Muscle of leg (tissue), 11 donors: ENCODE results near the gene CUL1. TPM values are rescaled to one million over a fixed set of nuclear protein-coding genes. Genes with fewer than 3 reads are reported as not detected.
A peak's percentile ranks its signal among the peaks of the same experiment; 100 is the strongest.

Experiments used
- DNase-seq: peaks from one replicate; pipeline ENCODE4 v3.0.0; 2013
- H3K27ac ChIP-seq: one replicate; pipeline ENCODE4 v1.5.1; 2013; ENCODE audit warnings: mild to moderate bottlenecking, low read length, control low read depth
- H3K27me3 ChIP-seq: one replicate; pipeline ENCODE4 v1.6.1; 2013; ENCODE audit warnings: low read length; ENCODE audit not compliant: control insufficient read depth, insufficient read depth
- H3K36me3 ChIP-seq: one replicate; pipeline ENCODE4 v1.6.1; 2013; ENCODE audit warnings: low read length; ENCODE audit not compliant: control insufficient read depth, insufficient read depth
- H3K4me1 ChIP-seq: one replicate; pipeline ENCODE4 v1.6.1; 2013; ENCODE audit warnings: low read length; ENCODE audit not compliant: control insufficient read depth, insufficient read depth
- H3K4me3 ChIP-seq: one replicate; pipeline ENCODE4 v1.5.1; 2013; ENCODE audit warnings: low read length, control low read depth
- H3K9me3 ChIP-seq: replicated peaks from 2 replicates; pipeline ENCODE4 v1.6.1; 2013; ENCODE audit warnings: low read depth, low read length; ENCODE audit not compliant: control insufficient read depth
- WGBS: methylation state at CpG from one replicate; pipeline ENCODE4 v1.1.5; 2013; ENCODE audit warnings: missing lambda C conversion rate; ENCODE audit not compliant: insufficient coverage; 5-methylcytosine and 5-hydroxymethylcytosine counted together
- polyA plus RNA-seq, 8 donors: library from polyadenylated mRNA; unstranded; fragments of 120-200 nt; gene quantifications; one replicate each; pipeline versions ENCODE4 v1.2.1 to v1.2.3, GENCODE V29; 2013; ENCODE audit warnings: inconsistent platforms in 1 of 8, low replicate concordance in 1 of 8; ENCODE audit not compliant: insufficient read length in 8 of 8, insufficient read depth in 1 of 8
- total RNA-seq: library from RNA; stranded (reverse); fragments of 120-200 nt; gene quantifications from one replicate; pipeline ENCODE4 v1.2.4, GENCODE V29; 2013

The CUL1 gene
- total and polyA plus RNA-seq, 9 donors, result 34.0 to 51.8 (median 47.5) TPM

DNA sequence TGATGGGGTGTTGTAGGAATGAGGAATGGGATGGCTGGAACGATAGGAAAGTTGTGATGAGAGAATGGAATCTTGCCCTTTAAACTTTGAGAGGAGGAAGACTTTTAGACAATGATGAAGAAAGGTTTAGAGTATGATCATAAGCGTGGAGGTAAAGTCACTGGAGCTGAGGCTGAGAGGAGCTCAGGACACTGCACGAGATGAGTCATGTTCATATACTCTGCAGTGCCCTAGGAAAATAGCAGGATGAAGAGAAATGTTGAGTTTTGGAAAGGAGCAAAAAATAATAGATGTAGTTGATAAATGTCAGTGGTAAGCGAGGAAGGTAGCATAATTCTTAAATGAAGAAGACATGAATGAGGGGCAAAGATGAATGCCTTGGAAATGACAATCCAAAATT is 28.3 kb upstream of the CUL1 start:
- WGBS, result 69% methylated on average over 4 of the region's 4 CpGs
- no peak overlapping the region for H3K4me3 ChIP-seq
- no peaks in the 10 kb centered on the region for H3K4me1 ChIP-seq
- H3K27ac ChIP-seq, result no peak overlapping the region
- no peaks in the 10 kb centered on the region for H3K36me3 ChIP-seq
- peaks cover 2% of the 10 kb centered on the region for H3K9me3 ChIP-seq
- no peaks in the 10 kb centered on the region for H3K27me3 ChIP-seq
- no peak for DNase-seq

DNA sequence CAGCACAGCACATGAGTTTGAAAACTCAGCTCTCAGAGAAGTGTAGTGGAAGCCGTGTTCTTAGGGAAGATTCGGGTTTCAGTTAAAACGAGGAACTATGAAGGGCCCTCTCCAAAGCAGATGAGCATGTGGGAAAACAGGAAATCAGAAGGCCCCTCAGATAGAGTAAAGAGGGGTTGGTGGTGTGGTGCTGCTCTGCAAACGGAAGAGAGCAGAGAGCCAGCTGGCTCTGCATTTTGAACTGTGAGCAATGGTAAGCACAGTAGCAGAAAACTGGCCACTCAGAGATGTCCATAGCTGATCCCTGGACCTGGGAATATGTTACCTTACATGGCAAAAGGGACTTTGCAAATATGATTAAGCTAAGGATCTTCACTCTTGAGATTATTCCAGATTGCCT is 27.9 kb upstream of the CUL1 start:
- Histone ChIP-seq H3K27me3 (no peaks in the 10 kb centered on the region), H3K9me3 (peaks cover 4% of the 10 kb centered on the region), H3K36me3 (no peaks in the 10 kb centered on the region), H3K4me3 (no peak overlapping the region), H3K4me1 (no peaks in the 10 kb centered on the region), H3K27ac (no peak overlapping the region)
- WGBS, result 16% methylated on average over 4 of the region's 4 CpGs
- peak; percentile 35 for DNase-seq

DNA sequence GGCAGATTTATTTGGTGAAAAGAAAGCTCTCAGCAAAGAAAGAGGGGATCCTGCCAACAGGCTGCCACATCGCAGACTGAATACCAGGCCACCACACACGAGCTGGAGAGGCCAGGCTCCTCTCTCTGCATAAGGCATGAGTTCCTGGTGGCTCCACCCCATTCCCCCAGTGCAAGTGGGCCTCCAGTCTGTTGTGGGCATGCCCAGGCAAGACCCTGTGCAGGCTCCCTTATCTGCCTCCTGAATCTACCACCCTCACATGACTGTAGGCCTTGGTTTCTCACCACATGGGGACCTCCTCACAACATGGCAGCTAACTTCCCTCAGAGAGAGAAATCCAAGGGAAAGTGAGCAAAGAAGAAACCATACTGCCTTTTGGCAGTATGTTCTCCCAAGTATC is 26.7 kb upstream of the CUL1 start:
- DNase-seq, result no peak
- Histone ChIP-seq H3K27me3 (no peaks in the 10 kb centered on the region), H3K4me1 (no peaks in the 10 kb centered on the region), H3K36me3 (no peaks in the 10 kb centered on the region), H3K4me3 (no peak overlapping the region), H3K27ac (no peak overlapping the region), H3K9me3 (peaks cover 4% of the 10 kb centered on the region)
- 79% methylated on average over 2 of the region's 2 CpGs for WGBS

DNA sequence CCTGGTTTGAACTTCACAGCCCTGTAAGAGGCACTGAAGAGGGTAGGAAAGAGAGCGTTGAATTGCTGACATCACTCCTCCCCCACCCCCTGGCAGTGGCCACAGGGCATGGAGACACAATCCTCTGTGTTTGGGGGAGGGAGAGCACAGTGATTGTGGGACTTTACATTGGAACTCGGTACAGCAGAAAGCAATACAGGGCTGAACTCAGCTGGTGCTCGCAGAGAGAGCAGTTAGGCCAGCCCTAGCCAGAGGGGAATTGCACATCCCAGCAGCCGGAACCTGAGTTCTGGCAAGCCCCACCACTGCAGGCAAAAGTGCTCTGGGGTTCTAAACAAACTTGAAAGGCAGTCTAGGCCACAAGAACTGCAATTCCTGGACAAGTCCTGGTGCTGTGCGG is 24.0 kb upstream of the CUL1 start:
- no peak overlapping the region for H3K27ac ChIP-seq
- no peaks in the 10 kb centered on the region for H3K27me3 ChIP-seq
- H3K4me3 ChIP-seq, result no peak overlapping the region
- H3K36me3 ChIP-seq, result no peaks in the 10 kb centered on the region
- WGBS, result 88% methylated on average over 4 of the region's 5 CpGs
- H3K9me3 ChIP-seq, result peaks cover 4% of the 10 kb centered on the region
- no peaks in the 10 kb centered on the region for H3K4me1 ChIP-seq
- DNase-seq, result no peak

DNA sequence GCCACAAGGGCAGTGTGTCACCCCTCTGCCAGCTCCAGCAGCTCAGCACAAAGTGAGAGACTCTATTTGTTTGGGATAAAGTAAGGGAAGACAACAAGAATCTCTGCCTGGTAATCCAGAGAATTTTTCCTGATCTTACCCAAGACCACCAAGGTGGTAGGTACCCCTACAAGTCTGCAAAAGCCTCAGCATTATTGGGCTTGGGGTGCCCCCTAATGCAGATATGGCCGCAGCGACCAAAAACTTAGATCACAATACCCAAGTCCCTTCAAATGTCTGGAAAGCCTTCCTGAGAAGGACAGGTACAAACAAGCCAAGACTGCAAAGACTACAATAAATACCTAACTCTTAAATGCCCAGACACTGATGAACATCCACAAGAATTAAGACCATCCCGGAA is 22.4 kb upstream of the CUL1 start:
- no CpG with 5 or more reads among the region's 3 CpGs for WGBS
- H3K27me3 ChIP-seq, result no peaks in the 10 kb centered on the region
- DNase-seq, result no peak
- H3K27ac ChIP-seq, result no peak overlapping the region
- H3K36me3 ChIP-seq, result no peaks in the 10 kb centered on the region
- H3K9me3 ChIP-seq, result peaks cover 4% of the 10 kb centered on the region
- H3K4me1 ChIP-seq, result no peaks in the 10 kb centered on the region
- H3K4me3 ChIP-seq, result no peak overlapping the region

DNA sequence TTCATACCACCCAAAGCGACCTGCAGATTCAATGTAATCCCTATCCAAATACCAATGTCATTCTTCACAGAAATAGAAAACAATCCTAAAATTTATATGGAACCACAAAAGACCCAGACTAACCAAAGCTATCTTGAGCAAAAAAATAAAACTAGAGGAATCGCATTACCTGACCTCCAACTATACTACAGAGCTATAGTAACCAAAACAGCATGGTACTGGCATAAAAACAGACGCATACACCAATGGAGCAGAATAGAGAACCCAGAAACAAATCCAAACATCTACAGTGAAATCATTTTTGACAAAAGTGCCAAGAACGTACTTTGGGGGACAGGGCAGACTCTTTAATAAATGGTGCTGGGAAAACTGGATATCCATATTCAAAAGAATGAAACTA is 16.9 kb upstream of the CUL1 start:
- H3K4me1 ChIP-seq, result no peaks in the 10 kb centered on the region
- H3K9me3 ChIP-seq, result no peaks in the 10 kb centered on the region
- H3K27ac ChIP-seq, result no peak overlapping the region
- no peaks in the 10 kb centered on the region for H3K36me3 ChIP-seq
- no CpG with 5 or more reads among the region's 4 CpGs for WGBS
- H3K27me3 ChIP-seq, result no peaks in the 10 kb centered on the region
- DNase-seq, result no peak
- H3K4me3 ChIP-seq, result no peak overlapping the region

DNA sequence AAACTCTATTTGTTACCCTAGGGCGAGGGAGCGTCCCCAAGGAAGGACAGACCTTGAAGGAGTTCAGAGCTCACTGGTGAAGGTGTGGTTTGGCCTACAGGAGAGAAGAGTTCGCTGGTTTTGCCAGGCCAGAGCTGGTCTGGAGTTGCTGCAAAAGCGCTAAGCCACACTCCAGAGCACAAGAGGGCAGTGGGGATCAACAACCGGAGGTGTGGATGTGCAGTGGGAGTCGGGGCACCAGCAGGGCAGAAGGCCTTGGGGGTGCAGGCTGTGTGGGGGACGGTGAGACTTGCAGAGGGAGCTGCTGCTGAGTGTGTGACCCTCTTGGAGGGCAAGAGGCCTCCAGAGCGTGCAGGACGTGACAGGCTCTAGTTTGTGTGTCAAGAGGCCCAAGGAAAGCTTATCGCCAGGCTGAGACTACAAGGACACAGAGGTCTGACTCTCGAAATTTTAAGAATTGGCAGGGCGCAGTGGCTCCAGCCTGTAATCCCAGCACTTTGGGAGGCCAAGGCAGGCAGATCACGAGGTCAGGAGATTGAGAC is 14.3 kb upstream of the CUL1 start:
- 73% methylated on average over 13 of the region's 13 CpGs for WGBS
- H3K4me3 ChIP-seq, result no peak overlapping the region
- no peak overlapping the region for H3K27ac ChIP-seq
- no peak for DNase-seq
- H3K36me3 ChIP-seq, result no peaks in the 10 kb centered on the region
- no peaks in the 10 kb centered on the region for H3K9me3 ChIP-seq
- no peaks in the 10 kb centered on the region for H3K27me3 ChIP-seq
- no peaks in the 10 kb centered on the region for H3K4me1 ChIP-seq

DNA sequence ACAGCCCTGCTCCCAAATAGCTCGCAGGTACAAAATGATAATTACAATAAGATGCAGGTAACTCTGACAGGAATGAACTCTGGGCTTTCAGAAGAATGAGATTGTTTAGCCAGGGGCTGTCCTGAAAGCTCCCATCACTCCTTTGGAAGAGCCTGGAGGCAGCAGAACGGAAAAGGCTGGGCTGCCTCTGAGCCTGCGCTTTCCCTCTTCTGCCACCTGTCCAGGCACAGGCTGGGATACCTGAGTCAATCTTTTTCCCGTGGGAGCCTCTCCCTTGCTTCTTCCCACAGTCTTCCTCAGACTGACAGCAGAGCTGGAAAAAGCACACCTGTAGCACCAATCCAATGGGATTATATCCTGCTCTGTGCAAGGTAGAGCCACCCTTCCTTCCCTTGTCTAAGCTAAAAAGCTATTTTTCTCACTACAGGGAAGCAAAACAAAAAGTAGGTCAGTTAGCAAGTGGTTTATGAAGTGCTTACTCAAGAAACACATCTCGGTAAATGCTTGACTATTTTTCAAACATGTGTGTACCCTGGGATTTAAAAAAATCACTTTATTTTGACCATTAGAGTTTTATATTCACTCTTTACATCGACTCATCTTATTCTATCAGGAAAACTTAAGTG is 12.3 kb upstream of the CUL1 start:
- H3K36me3 ChIP-seq, result no peaks in the 10 kb centered on the region

DNA sequence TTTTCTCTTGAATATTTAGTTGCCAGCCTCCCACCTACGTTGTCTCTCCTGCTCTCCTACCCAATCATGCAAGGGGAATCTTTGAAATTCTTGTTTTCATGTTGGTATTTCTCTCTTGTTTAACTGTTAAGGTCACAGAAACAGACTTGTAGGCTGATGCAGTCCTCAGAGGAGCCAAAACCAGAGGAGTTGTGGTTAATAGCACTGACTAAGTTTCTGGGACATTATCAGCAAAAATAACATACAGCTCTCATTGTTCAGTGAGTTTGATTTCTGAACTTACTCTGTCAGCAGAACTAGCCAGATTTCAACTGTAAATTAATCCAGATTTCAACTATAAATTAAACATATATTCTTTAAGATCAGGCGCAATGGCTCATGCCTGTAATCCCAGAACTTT is 11.1 kb upstream of the CUL1 start:
- no peaks in the 10 kb centered on the region for H3K9me3 ChIP-seq
- no peak for DNase-seq
- H3K4me1 ChIP-seq, result no peaks in the 10 kb centered on the region
- H3K4me3 ChIP-seq, result no peak overlapping the region
- no peaks in the 10 kb centered on the region for H3K27me3 ChIP-seq
- 83% methylated on average over 1 of the region's 2 CpGs for WGBS
- H3K27ac ChIP-seq, result no peak overlapping the region
- H3K36me3 ChIP-seq, result no peaks in the 10 kb centered on the region

More for the DNA sequence above, 12.3 kb upstream of the CUL1 start:
- no peak for DNase-seq
- no peaks in the 10 kb centered on the region for H3K27me3 ChIP-seq
- H3K27ac ChIP-seq, result no peak overlapping the region
- no peaks in the 10 kb centered on the region for H3K9me3 ChIP-seq
- H3K4me3 ChIP-seq, result no peak overlapping the region
- 76% methylated on average over 5 of the region's 6 CpGs for WGBS
- H3K4me1 ChIP-seq, result no peaks in the 10 kb centered on the region

DNA sequence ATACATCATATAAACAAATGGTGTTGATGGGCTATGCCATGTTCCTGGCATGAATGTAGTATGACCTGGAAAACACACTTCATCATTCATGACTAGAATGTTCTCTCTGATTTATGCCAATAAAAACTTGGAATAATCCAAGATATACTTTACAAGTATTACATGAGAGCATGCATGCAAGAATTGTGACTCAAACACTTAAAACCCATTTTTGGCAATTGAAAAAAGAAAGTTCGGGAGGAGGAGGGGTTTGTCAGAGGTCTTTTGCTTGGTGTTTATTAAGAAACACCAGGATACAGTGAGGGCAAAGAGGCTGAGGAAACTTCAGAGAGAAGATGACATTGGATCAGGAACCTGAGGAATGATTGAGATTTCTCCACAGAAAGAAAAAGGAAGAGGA is 10.2 kb upstream of the CUL1 start:
- no peaks in the 10 kb centered on the region for H3K36me3 ChIP-seq
- WGBS, result 88% methylated on average over 1 of the region's 1 CpG
- DNase-seq, result no peak
- H3K9me3 ChIP-seq, result no peaks in the 10 kb centered on the region
- H3K27me3 ChIP-seq, result no peaks in the 10 kb centered on the region
- no peaks in the 10 kb centered on the region for H3K4me1 ChIP-seq
- no peak overlapping the region for H3K4me3 ChIP-seq
- no peak overlapping the region for H3K27ac ChIP-seq

DNA sequence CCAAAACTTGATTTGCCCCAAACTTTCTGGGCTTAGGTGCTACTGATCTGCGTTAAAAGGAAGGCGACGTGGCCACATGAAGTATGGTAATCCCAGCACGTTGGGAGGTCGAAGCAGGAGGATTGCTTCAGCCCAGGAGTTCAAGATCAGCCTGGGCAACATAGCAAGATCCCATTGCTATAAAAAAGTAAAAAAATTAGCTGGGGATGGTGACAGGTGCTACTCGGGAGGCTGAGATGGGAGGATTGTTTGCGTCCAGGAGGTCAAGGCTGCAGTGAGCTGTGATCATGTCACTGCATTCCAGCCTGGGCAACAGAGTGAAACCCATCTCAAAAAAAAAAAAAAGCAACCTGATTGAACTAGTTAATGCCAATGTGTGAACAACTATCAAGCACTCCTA is 5.1 kb upstream of the CUL1 start:
- H3K9me3 ChIP-seq, result no peaks in the 10 kb centered on the region
- no peaks in the 10 kb centered on the region for H3K36me3 ChIP-seq
- WGBS, result 80% methylated on average over 5 of the region's 7 CpGs
- H3K27me3 ChIP-seq, result no peaks in the 10 kb centered on the region
- peaks cover 4% of the 10 kb centered on the region for H3K4me1 ChIP-seq
- DNase-seq, result no peak
- H3K27ac ChIP-seq, result no peak overlapping the region
- no peak overlapping the region for H3K4me3 ChIP-seq
